Esophagus muscularis mucosa (tissue), 4 donors: ENCODE measurements around the gene SORCS2. TPM values are rescaled to one million over a fixed set of nuclear protein-coding genes. Genes with fewer than 3 reads are reported as not detected.

Source experiments
- DNase-seq: peaks from one replicate; pipeline ENCODE4 v3.0.0-alpha.2; 2017; ENCODE audit errors: extremely low spot score
- H3K27ac ChIP-seq, 4 donors: fragments of 200-600 bp; sonication (generic); replicated peaks in 1 of 4; 1 replicate in 3 of 4; 2 replicates in 1 of 4; pipeline ENCODE4 v1.5.1; 2016 to 2019; ENCODE audit warnings: mild to moderate bottlenecking in 1 of 4
- H3K27me3 ChIP-seq, 4 donors: fragments of 200-600 bp; sonication (generic); one replicate each; pipeline versions ENCODE4 v1.5.1 to v1.6.0; 2016 to 2019
- H3K36me3 ChIP-seq, 4 donors: fragments of 200-600 bp; sonication (generic); one replicate each; pipeline ENCODE4 v1.5.1; 2016 to 2019
- H3K4me1 ChIP-seq, 4 donors: fragments of 200-600 bp; sonication (generic); one replicate each; pipeline ENCODE4 v1.5.1; 2016 to 2019
- H3K4me3 ChIP-seq, 4 donors: fragments of 200-600 bp; sonication (generic); 1 replicate in 2 of 4; 2 replicates in 2 of 4; pipeline ENCODE4 v1.5.1; 2016 to 2019; ENCODE audit warnings: mild to moderate bottlenecking in 4 of 4, moderate library complexity in 1 of 4
- H3K9me3 ChIP-seq, 4 donors: fragments of 200-600 bp; sonication (generic); 1 replicate in 3 of 4; 2 replicates in 1 of 4; pipeline ENCODE4 v1.5.1; 2016 to 2019
- EP300 ChIP-seq: sonication (generic); formaldehyde crosslinking; IDR thresholded peaks from one replicate; pipeline ENCODE4 v1.6.1; 2017; ENCODE audit warnings: antibody characterized with exemption
- POLR2A ChIP-seq: fragments of 450-650 bp; IDR thresholded peaks from one replicate; pipeline ENCODE4 v1.6.1; 2017; ENCODE audit warnings: antibody characterized with exemption, moderate library complexity, mild to moderate bottlenecking, low read depth
- POLR2AphosphoS5 ChIP-seq, 2 donors: sonication (generic); formaldehyde crosslinking; IDR thresholded peaks; one replicate each; pipeline ENCODE4 v1.6.1; 2017; ENCODE audit warnings: antibody characterized with exemption in 2 of 2
- WGBS: methylation state at CpG from one replicate; pipeline ENCODE4 v1.1.5; 2018; 5-methylcytosine and 5-hydroxymethylcytosine counted together
- intact Hi-C: fragments of 100-400 bp; cut with DNase I; formaldehyde crosslinking; loops from one replicate; pipeline ENCODE4 v1.15.1; 2023
- total RNA-seq, 4 donors: library from RNA; depleted of rRNA; stranded (reverse); fragments of >200 nt; gene quantifications; one replicate each; pipeline versions ENCODE4 v1.1.0 to v1.2.1, GENCODE V29; 2016
- TF ChIP-seq, protein P1 (sequence below), 3 experiments: fragments of 200-600 bp in 2 of 3; fragments of 450-650 bp in 1 of 3; sonication (generic) in 2 of 3; IDR thresholded peaks; one replicate each; pipeline ENCODE4 v1.5.1; 2017 to 2019; ENCODE audit warnings: antibody characterized with exemption in 3 of 3, mild to moderate bottlenecking in 2 of 3, moderate library complexity in 1 of 3

Gene SORCS2
- total RNA-seq, 4 donors from 2014 or later = 3.3 to 10.1 (median 4.3) TPM

DNA sequence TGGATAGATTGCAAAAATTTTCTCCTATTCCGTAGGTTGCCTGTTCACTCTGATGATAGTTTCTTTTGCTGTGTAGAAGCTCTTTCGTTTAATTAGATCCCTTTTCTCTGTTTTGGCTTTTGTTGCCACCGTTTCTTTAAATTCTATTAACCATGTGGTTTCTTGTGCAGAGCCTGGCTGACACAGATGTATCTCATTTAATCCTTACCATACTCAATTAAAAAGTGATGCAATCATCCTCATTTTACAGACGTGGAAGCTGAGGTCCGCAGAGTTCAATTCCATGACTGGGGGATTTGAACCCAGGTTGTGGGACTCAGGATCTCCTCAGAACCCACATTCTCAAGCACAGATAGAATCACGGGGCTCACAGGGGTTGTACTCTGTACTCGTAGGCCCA lies 66.7 kb downstream of the SORCS2 start:
- TF ChIP-seq POLR2AphosphoS5 (IDR thresholded peaks at IDR 0.05) (no peak), POLR2A (no peak), EP300 (no peak)
- TF ChIP-seq, protein P1, sequence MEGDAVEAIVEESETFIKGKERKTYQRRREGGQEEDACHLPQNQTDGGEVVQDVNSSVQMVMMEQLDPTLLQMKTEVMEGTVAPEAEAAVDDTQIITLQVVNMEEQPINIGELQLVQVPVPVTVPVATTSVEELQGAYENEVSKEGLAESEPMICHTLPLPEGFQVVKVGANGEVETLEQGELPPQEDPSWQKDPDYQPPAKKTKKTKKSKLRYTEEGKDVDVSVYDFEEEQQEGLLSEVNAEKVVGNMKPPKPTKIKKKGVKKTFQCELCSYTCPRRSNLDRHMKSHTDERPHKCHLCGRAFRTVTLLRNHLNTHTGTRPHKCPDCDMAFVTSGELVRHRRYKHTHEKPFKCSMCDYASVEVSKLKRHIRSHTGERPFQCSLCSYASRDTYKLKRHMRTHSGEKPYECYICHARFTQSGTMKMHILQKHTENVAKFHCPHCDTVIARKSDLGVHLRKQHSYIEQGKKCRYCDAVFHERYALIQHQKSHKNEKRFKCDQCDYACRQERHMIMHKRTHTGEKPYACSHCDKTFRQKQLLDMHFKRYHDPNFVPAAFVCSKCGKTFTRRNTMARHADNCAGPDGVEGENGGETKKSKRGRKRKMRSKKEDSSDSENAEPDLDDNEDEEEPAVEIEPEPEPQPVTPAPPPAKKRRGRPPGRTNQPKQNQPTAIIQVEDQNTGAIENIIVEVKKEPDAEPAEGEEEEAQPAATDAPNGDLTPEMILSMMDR (IDR thresholded peaks at IDR 0.05) = no peak
- H3K4me1 ChIP-seq = peaks cover 20 to 32% (median 30%) of the 10 kb centered on the region in 4 donors
- intact Hi-C loops = loop anchor here (5.0 kb wide), 1 partner anchor 57 kb away; no protein-coding TSS in a partner anchor
- no peak overlapping the region for H3K4me3 ChIP-seq
- no peaks in the 10 kb centered on the region for H3K9me3 ChIP-seq
- WGBS = 89% methylated on average over 7 of the region's 7 CpGs
- H3K27ac ChIP-seq = no peak overlapping the region
- H3K36me3 ChIP-seq = no peaks in the 10 kb centered on the region
- H3K27me3 ChIP-seq = no peaks in the 10 kb centered on the region
- DNase-seq = no peak

DNA sequence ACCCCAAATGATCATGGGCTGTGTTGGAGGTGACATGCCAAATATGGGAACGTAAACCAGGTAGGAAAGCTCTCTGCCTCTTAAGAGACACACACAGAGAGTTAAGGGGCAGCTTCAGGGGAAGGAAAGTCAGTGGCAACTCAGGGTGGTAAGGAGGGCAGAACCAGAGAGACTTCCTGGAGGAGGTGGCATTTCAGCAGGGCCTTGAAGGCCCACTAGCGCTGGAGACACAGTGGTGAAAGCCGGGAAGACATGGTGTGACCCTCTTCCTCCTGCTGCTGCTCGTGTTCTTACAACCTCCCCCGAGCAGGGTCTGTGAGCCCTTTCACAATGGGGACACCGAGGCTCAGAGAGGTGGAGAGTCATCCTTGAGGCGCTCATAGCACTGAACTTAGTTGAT lies 68.2 kb downstream of the SORCS2 start:
- 95% methylated on average over 7 of the region's 7 CpGs for WGBS

DNA sequence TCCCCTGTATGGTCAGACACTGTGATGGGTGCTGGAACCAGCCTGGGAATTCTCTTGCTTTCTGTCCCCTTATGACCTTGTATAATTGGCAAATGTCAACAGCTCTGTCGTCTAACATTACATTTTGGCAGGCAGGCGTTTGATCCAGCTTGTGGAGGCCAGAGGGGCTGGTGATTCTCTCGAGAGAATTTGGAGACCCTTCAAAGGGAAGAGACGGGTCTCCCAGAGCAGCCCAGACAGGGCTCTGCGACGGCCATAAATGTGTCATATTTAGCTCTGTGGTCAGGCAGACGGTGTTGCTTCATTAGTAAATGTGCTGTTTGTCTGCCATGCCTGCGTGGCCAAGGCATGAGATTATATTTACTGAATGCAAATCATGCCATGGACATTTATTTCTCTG lies 68.7 kb downstream of the SORCS2 start:
- peaks cover 16 to 21% (median 19%) of the 10 kb centered on the region in 4 donors for H3K4me1 ChIP-seq
- no peak overlapping the region for H3K27ac ChIP-seq
- no peak for DNase-seq
- H3K4me3 ChIP-seq = no peak overlapping the region
- intact Hi-C loops = no loop called here
- no peaks in the 10 kb centered on the region for H3K27me3 ChIP-seq
- WGBS = 60% methylated on average over 8 of the region's 8 CpGs
- no peaks in the 10 kb centered on the region for H3K9me3 ChIP-seq
- no peaks in the 10 kb centered on the region for H3K36me3 ChIP-seq
- TF ChIP-seq POLR2AphosphoS5 (IDR thresholded peaks at IDR 0.05) (no peak), EP300 (no peak), POLR2A (no peak)
- TF ChIP-seq, protein P1 (IDR thresholded peaks at IDR 0.05) = no peak

More for the DNA sequence above, 68.2 kb downstream of the SORCS2 start:
- H3K4me1 ChIP-seq = peaks cover 20 to 23% (median 21%) of the 10 kb centered on the region in 4 donors
- no peak overlapping the region for H3K4me3 ChIP-seq
- no peaks in the 10 kb centered on the region for H3K9me3 ChIP-seq
- no peak overlapping the region for H3K27ac ChIP-seq
- TF ChIP-seq, protein P1 (IDR thresholded peaks at IDR 0.05) = no peak
- no peak for TF ChIP-seq POLR2AphosphoS5 (IDR thresholded peaks at IDR 0.05)
- no peak for TF ChIP-seq POLR2A
- no peak for TF ChIP-seq EP300
- intact Hi-C loops = no loop called here
- DNase-seq = no peak
- no peaks in the 10 kb centered on the region for H3K36me3 ChIP-seq
- no peaks in the 10 kb centered on the region for H3K27me3 ChIP-seq

DNA sequence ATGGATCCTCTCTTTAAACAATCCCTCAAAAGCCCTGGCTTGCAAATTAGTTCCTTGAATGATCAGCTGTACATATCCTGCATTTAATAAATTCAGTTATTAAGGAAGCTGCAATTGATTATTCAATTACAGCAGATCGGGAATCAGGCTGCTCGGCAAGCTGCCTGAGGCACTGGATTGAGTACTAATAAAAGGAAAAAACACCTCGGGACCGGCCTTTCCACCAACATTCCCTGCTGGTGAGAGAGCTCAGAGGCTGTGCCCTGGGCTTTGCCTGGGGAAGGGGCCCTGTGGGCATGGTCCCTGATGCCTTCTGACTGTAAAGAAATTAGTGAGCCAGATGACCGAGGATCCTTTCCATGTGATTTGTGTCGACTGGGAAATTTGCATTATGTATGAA lies 69.2 kb downstream of the SORCS2 start:
- TF ChIP-seq, protein P1 (IDR thresholded peaks at IDR 0.05) = no peak
- no peak for TF ChIP-seq POLR2AphosphoS5 (IDR thresholded peaks at IDR 0.05)
- no peak for TF ChIP-seq POLR2A
- no peak for TF ChIP-seq EP300
- no peaks in the 10 kb centered on the region for H3K27me3 ChIP-seq
- H3K4me3 ChIP-seq = no peak overlapping the region
- WGBS = 84% methylated on average over 6 of the region's 6 CpGs
- peaks cover 11 to 18% (median 15%) of the 10 kb centered on the region in 4 donors for H3K4me1 ChIP-seq
- H3K36me3 ChIP-seq = no peaks in the 10 kb centered on the region
- no peak overlapping the region for H3K27ac ChIP-seq
- no peaks in the 10 kb centered on the region for H3K9me3 ChIP-seq
- intact Hi-C loops = no loop called here
- DNase-seq = no peak

DNA sequence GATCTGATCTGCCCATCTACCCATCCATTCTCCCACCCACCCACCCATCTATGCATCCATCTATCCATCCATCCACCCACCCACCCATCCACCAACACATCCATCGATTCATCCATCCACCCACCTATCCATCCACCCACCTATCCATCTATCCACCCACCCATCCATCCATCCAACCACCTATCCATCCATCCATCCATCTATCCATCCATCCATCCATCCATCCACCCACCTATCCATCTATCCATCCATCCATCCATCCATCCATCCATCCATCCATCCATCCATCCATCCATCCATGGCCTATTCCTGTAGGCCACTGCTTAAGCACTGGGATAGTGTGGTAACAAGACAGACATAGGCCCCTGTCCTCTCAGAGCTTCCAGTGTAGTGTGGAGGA lies 69.8 kb downstream of the SORCS2 start:
- H3K4me1 ChIP-seq = peaks cover 5 to 12% (median 9%) of the 10 kb centered on the region in 4 donors
- intact Hi-C loops = no loop called here
- TF ChIP-seq EP300 (no peak), POLR2AphosphoS5 (IDR thresholded peaks at IDR 0.05) (no peak), POLR2A (no peak)
- TF ChIP-seq, protein P1 (IDR thresholded peaks at IDR 0.05) = no peak
- no peaks in the 10 kb centered on the region for H3K9me3 ChIP-seq
- H3K36me3 ChIP-seq = no peaks in the 10 kb centered on the region
- no peak for DNase-seq
- WGBS = 95% methylated on average over 1 of the region's 1 CpG
- H3K27ac ChIP-seq = no peak overlapping the region
- H3K4me3 ChIP-seq = no peak overlapping the region
- H3K27me3 ChIP-seq = no peaks in the 10 kb centered on the region
